Mesendoderm (in vitro differentiated cells): ENCODE data around the gene FGF1.
"Not testable (repeated sequence)": the region's sequence is repeated elsewhere in the genome, so short reads cannot be mapped to it uniquely, and the experiment has no call there.

Source experiments
- DNase-seq: peaks from one replicate; pipeline ENCODE4 v3.0.0; 2013
- H2AK5ac ChIP-seq: 2 replicates; pipeline ENCODE4 v1.6.1; 2013; ENCODE audit warnings: low read length, inconsistent platforms
- H2BK120ac ChIP-seq: 2 replicates; pipeline ENCODE4 v1.6.1; 2013; ENCODE audit warnings: low read depth, mild to moderate bottlenecking, low read length, moderate library complexity, mixed read lengths
- H2BK15ac ChIP-seq: replicated peaks from 2 replicates; pipeline ENCODE4 v1.6.1; 2013; ENCODE audit warnings: low read depth, mild to moderate bottlenecking, moderate library complexity
- H2BK5ac ChIP-seq: 2 replicates; pipeline ENCODE4 v1.6.1; 2013; ENCODE audit warnings: low read length, inconsistent platforms
- H3K18ac ChIP-seq: 2 replicates; pipeline ENCODE4 v1.6.1; 2013; ENCODE audit warnings: mild to moderate bottlenecking, low read length, mixed read lengths
- H3K23ac ChIP-seq: one replicate; pipeline ENCODE4 v1.6.1; 2013; ENCODE audit warnings: low read length
- H3K27ac ChIP-seq: 2 replicates; pipeline ENCODE4 v1.5.1; 2013; ENCODE audit warnings: low read depth, mild to moderate bottlenecking, inconsistent platforms, low read length, moderate library complexity
- H3K27me3 ChIP-seq: 2 replicates; pipeline ENCODE4 v1.6.1; 2013; ENCODE audit warnings: low read length, control low read depth, mild to moderate bottlenecking, inconsistent platforms; ENCODE audit not compliant: insufficient read depth, poor library complexity
- H3K36me3 ChIP-seq: 2 replicates; pipeline ENCODE4 v1.6.1; 2013; ENCODE audit warnings: low read length, inconsistent platforms; ENCODE audit not compliant: control insufficient read depth, insufficient read depth
- H3K4ac ChIP-seq: one replicate; pipeline ENCODE4 v1.6.1; 2013; ENCODE audit warnings: low read depth, mild to moderate bottlenecking, low read length, moderate library complexity
- H3K4me1 ChIP-seq: 2 replicates; pipeline ENCODE4 v1.6.1; 2013; ENCODE audit warnings: low read depth, low read length, inconsistent platforms; ENCODE audit not compliant: control insufficient read depth
- H3K4me2 ChIP-seq: 2 replicates; pipeline ENCODE4 v1.6.1; 2013; ENCODE audit warnings: low read length
- H3K4me3 ChIP-seq: 2 replicates; pipeline ENCODE4 v1.5.1; 2013; ENCODE audit warnings: mild to moderate bottlenecking, low read length
- H3K56ac ChIP-seq: one replicate; pipeline ENCODE4 v1.6.1; 2013; ENCODE audit warnings: low read length
- H3K79me1 ChIP-seq: 2 replicates; pipeline ENCODE4 v1.6.1; 2013; ENCODE audit warnings: low read length, inconsistent platforms
- H3K79me2 ChIP-seq: 2 replicates; pipeline ENCODE4 v1.6.1; 2013; ENCODE audit warnings: mild to moderate bottlenecking, low read length; ENCODE audit not compliant: control insufficient read depth, insufficient read depth
- H3K9ac ChIP-seq: 2 replicates; pipeline ENCODE4 v1.6.1; 2013; ENCODE audit warnings: low read length, inconsistent platforms
- H4K5ac ChIP-seq: one replicate; pipeline ENCODE4 v1.6.1; 2013; ENCODE audit warnings: low read length
- H4K8ac ChIP-seq: one replicate; pipeline ENCODE4 v1.6.1; 2013; ENCODE audit warnings: low read depth, mild to moderate bottlenecking, control low read depth, low read length, moderate library complexity
- WGBS: extraction: QIAGEN DNeasy Blood & Tissue Kit; methylation state at CpG from one replicate; pipeline ENCODE4 v1.1.7; 2013; ENCODE audit warnings: low lambda C conversion rate, missing lambda C conversion rate; ENCODE audit not compliant: insufficient coverage; ENCODE audit errors: extremely low coverage; 5-methylcytosine and 5-hydroxymethylcytosine counted together

The FGF1 gene

DNA sequence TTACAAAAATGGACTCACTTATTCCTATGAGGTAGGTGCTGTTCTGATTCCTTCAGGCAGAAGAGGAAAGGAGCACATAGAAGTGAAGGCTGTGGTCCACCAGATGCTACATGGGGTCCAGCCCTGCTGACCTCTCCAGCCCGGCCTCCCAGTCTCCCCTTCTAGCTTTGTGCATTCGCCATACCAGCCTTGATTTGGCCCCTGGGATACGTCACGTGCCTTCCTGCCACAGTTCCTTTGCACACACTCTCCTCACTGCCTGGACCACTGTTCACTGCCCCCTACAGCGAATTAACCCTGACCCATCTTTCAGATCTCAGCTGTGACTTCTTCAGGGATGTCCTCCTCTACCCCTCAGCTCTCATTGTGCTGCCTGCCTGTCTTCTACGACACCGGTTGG, 32.6 kb downstream of the FGF1 start:
- Histone ChIP-seq H3K27ac (no peak overlapping the region), H2BK5ac (no peak overlapping the region), H3K4ac (no peak overlapping the region), H2BK120ac (no peak overlapping the region), H3K27me3 (no peaks in the 10 kb centered on the region), H2BK15ac (no peak overlapping the region), H3K4me1 (no peaks in the 10 kb centered on the region), H3K79me1 (no peaks in the 10 kb centered on the region), H4K5ac (no peak overlapping the region), H3K18ac (no peak overlapping the region), H2AK5ac (no peak overlapping the region), H3K4me3 (no peak overlapping the region), H4K8ac (no peak overlapping the region), H3K56ac (no peak overlapping the region), H3K4me2 (no peak overlapping the region), H3K23ac (no peak overlapping the region), H3K79me2 (no peaks in the 10 kb centered on the region), H3K9ac (no peak overlapping the region), H3K36me3 (no peaks in the 10 kb centered on the region)
- DNase-seq, result no peak
- WGBS, result no CpG with 5 or more reads among the region's 7 CpGs

DNA sequence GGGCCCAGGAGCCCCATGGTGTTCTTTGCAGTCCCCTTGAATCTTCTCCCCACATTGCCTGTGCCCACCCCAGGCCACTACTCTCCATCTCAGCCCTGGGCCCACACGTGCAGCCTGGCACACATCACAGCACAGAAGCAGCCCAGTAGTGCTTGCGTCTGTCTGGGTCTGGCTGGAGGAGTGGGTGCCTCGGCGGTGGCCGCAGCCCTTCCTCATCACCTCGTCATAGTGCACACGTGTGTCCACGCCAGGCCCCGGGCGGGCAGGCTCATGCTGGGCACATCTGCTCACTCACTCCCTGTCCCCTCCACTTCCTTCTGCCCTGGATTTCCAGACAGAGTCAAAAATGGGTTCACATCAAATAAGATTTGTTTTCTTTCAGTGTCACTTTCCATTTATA, 33.3 kb downstream of the FGF1 start:
- H3K4ac ChIP-seq, result no peak overlapping the region
- H4K5ac ChIP-seq, result no peak overlapping the region
- H3K4me3 ChIP-seq, result no peak overlapping the region
- H2BK5ac ChIP-seq, result no peak overlapping the region
- no peak overlapping the region for H3K56ac ChIP-seq
- no peak overlapping the region for H2AK5ac ChIP-seq
- no peaks in the 10 kb centered on the region for H3K79me2 ChIP-seq
- H3K27me3 ChIP-seq, result no peaks in the 10 kb centered on the region
- DNase-seq, result no peak
- no peak overlapping the region for H3K27ac ChIP-seq
- H3K18ac ChIP-seq, result no peak overlapping the region
- H3K9ac ChIP-seq, result no peak overlapping the region
- H3K23ac ChIP-seq, result no peak overlapping the region
- no peaks in the 10 kb centered on the region for H3K79me1 ChIP-seq
- no peak overlapping the region for H2BK15ac ChIP-seq
- no peak overlapping the region for H3K4me2 ChIP-seq
- no peak overlapping the region for H4K8ac ChIP-seq
- WGBS, result no CpG with 5 or more reads among the region's 10 CpGs
- H3K4me1 ChIP-seq, result no peaks in the 10 kb centered on the region
- H3K36me3 ChIP-seq, result no peaks in the 10 kb centered on the region
- H2BK120ac ChIP-seq, result no peak overlapping the region

DNA sequence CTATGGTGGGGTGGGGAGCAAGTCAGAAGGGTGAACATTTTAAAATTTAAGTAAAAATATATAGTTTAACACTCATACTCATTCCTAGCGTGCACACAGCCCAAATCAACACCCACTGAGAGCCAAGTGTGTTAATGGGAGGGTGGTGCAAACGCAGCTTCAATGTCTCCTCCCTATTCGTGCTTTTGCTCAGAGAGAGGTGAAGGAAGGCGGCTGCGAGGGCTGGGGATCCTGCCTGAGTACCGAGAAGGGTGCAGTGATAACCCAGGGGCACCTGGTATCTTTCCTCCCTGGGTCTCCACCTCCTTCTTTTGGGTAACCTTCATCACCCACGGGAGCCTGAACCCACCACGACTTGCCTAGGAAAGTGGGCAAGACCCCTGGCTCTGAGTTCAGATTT, 35.0 kb downstream of the FGF1 start:
- WGBS, result no CpG with 5 or more reads among the region's 8 CpGs
- no peak overlapping the region for H3K4me3 ChIP-seq
- H2BK120ac ChIP-seq, result no peak overlapping the region
- no peak overlapping the region for H4K8ac ChIP-seq
- no peaks in the 10 kb centered on the region for H3K79me1 ChIP-seq
- no peak overlapping the region for H2BK15ac ChIP-seq
- H3K4me1 ChIP-seq, result no peaks in the 10 kb centered on the region
- no peak overlapping the region for H2BK5ac ChIP-seq
- no peak overlapping the region for H3K4ac ChIP-seq
- H3K18ac ChIP-seq, result no peak overlapping the region
- DNase-seq, result no peak
- H3K36me3 ChIP-seq, result no peaks in the 10 kb centered on the region
- H3K56ac ChIP-seq, result no peak overlapping the region
- no peak overlapping the region for H2AK5ac ChIP-seq
- H3K27ac ChIP-seq, result no peak overlapping the region
- H4K5ac ChIP-seq, result no peak overlapping the region
- no peak overlapping the region for H3K4me2 ChIP-seq
- no peak overlapping the region for H3K23ac ChIP-seq
- H3K27me3 ChIP-seq, result no peaks in the 10 kb centered on the region
- H3K9ac ChIP-seq, result no peak overlapping the region
- no peaks in the 10 kb centered on the region for H3K79me2 ChIP-seq

DNA sequence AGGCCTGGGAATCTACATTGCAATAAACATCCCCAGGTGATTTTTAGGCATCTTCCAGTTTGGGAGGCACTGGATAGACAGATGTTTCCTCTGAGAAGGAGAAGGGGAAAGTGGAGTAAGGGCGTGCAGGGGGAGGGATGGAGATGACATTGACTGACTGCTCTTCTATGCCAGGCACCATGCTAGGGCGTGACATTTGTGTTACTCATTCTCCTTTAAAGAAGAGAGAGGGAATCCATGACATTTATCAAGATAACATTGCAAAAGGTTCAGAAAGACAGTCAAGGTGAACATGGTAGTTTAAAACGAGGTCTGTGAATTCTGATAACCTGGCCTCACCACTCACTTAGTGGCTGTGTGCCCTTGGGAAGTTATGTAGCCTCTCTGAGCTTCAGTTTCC, 35.8 kb downstream of the FGF1 start:
- H2AK5ac ChIP-seq, result no peak overlapping the region
- H3K23ac ChIP-seq, result no peak overlapping the region
- no peaks in the 10 kb centered on the region for H3K79me1 ChIP-seq
- no peak overlapping the region for H2BK120ac ChIP-seq
- no peaks in the 10 kb centered on the region for H3K27me3 ChIP-seq
- H3K36me3 ChIP-seq, result no peaks in the 10 kb centered on the region
- no peak overlapping the region for H2BK5ac ChIP-seq
- H3K18ac ChIP-seq, result no peak overlapping the region
- WGBS, result no CpG with 5 or more reads among the region's 3 CpGs
- no peak overlapping the region for H2BK15ac ChIP-seq
- H3K56ac ChIP-seq, result no peak overlapping the region
- DNase-seq, result no peak
- no peak overlapping the region for H3K27ac ChIP-seq
- no peaks in the 10 kb centered on the region for H3K79me2 ChIP-seq
- H4K8ac ChIP-seq, result no peak overlapping the region
- H3K4me3 ChIP-seq, result no peak overlapping the region
- H4K5ac ChIP-seq, result no peak overlapping the region
- no peaks in the 10 kb centered on the region for H3K4me1 ChIP-seq
- no peak overlapping the region for H3K4ac ChIP-seq
- H3K4me2 ChIP-seq, result no peak overlapping the region
- H3K9ac ChIP-seq, result no peak overlapping the region

DNA sequence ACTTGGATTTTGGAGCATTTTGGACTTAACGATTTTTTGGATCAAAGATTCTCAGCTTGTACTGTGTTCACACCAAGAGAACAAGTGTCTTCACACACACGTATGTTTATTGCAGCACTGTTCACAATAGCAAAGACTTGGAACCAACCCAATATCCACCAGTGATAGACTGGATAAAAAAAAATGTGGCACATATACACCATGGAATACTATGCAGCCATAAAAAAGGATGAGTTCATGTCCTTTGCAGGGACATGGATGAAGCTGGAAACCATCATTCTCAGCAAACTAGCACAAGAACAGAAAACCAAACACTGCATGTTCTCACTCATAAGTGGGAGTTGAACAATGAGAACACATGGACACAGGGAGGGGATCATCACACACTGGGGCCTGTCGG, 37.8 kb downstream of the FGF1 start:
- not testable (repeated sequence) for H2BK15ac ChIP-seq, H2BK5ac ChIP-seq, H3K79me2 ChIP-seq, H3K36me3 ChIP-seq, H3K4me3 ChIP-seq, H3K4ac ChIP-seq, H2BK120ac ChIP-seq, H3K27ac ChIP-seq, H3K56ac ChIP-seq, H3K79me1 ChIP-seq, H4K5ac ChIP-seq, H3K23ac ChIP-seq, H2AK5ac ChIP-seq, H3K9ac ChIP-seq, H3K27me3 ChIP-seq, DNase-seq, H3K18ac ChIP-seq, H3K4me2 ChIP-seq, H3K4me1 ChIP-seq, H4K8ac ChIP-seq
- WGBS, result no CpG with 5 or more reads among the region's 3 CpGs

DNA sequence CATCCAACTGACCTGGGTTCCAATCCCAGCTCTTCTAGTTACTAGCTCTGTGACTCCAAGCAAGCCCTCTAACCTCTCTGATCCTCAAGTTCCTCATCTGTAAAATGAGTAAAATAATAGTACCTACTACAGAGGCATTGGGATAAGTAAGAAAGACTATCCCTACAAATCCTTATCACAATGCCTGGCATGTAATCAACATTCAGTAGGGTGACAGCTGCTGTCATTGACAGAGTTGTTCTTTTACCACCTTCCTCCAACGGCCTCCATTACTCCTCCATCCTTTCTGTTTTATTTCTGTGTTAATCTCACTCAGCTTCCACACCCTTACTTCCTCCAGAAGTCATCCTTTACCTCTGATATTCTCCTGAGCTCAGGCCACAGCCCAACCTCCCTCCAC, 40.4 kb downstream of the FGF1 start:
- Histone ChIP-seq H3K36me3 (no peaks in the 10 kb centered on the region), H2AK5ac (no peak overlapping the region), H3K27ac (no peak overlapping the region), H3K18ac (no peak overlapping the region), H3K4me2 (no peak overlapping the region), H4K8ac (no peak overlapping the region), H3K79me1 (no peaks in the 10 kb centered on the region), H2BK5ac (no peak overlapping the region), H3K4me1 (no peaks in the 10 kb centered on the region), H3K23ac (no peak overlapping the region), H2BK15ac (no peak overlapping the region), H3K4ac (no peak overlapping the region), H3K4me3 (no peak overlapping the region), H3K9ac (no peak overlapping the region), H3K56ac (no peak overlapping the region), H2BK120ac (no peak overlapping the region), H3K27me3 (no peaks in the 10 kb centered on the region), H3K79me2 (no peaks in the 10 kb centered on the region), H4K5ac (no peak overlapping the region)
- WGBS, result no CpG with 5 or more reads among the region's 1 CpG
- DNase-seq, result no peak
